Hematopoietic multipotent progenitor cell treated with erythropoietin and hydrocortisone succinate and interleukin-3 and kit ligand, for 8 days (in vitro differentiated cells): ENCODE results near the gene RGL3.
"Not testable (repeated sequence)": the region's sequence is repeated elsewhere in the genome, so short reads cannot be mapped to it uniquely, and the experiment has no call there.

ENCODE experiments used
- DNase-seq: peaks from one replicate; pipeline ENCODE4 v3.0.0-alpha.2; 2015

Gene RGL3

DNA sequence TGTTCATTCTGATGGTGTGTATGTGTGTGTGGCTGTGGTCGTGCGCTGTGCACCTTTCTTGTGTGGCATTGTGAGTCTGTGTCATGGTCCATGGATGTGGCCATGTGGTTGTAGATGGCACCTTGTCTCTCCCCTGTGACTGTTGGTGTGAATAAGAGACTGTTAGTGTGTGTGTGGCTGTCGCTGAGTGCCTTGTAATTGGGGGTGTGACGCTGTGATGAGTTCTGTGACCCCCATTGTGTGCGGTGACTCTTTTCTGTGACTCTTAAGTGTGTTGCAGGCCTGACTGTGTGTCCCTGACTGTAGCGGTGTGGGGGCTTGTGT lies 63.1 kb downstream of the RGL3 start:
- DNase-seq = no peak

DNA sequence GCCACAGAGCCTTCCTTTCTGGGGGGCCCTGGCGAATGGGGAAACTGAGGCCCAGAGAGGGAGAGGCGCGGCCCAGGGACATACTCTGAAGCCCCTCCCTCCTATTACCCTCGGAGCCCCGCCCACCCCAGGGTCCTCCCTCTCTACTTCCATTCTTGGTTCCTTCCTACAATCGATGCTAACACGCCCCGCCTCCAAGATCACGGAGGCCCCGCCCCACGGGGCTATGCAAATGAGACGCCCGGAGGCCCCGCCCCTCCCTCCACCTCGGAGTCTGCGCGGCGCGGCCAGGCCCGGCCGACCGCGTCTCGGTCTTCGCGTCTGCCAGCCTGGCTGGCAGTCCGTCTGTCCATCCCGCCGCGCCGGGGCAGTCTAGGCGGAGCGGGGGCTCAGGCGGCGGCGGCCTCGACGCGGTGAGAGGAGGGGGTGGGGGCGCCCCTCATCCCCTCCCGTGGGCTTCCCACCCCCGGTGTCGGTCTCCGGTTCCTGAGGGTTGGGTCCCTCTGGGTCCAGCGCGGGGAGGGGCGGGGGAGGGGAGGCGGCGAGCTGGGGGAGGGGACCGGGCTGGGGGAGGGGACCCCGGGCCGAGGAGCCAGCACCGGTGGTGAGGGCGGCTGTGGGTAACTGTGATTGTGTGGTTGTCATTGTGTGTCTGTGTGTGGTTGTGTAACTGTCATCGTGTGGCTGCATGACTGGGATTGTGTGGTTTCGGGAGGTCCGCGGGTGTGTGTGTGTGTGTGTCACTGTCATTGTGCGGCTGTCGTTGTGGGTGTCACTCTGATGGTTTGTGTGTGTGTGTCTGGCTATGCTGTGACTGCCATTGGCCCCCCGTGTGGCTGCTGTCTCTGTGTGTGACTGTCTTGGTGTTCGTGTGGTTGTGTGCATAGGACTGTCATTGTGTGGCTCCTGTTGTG lies 63.7 kb downstream of the RGL3 start, which contains the start of gene PLPPR2:
PLPPR2 (plus strand) TSS at position 273 of the 914 bp plus-strand sequence. CDS start 2,242 bp downstream, outside the sequence.
- DNase-seq = peak; percentile 85

DNA sequence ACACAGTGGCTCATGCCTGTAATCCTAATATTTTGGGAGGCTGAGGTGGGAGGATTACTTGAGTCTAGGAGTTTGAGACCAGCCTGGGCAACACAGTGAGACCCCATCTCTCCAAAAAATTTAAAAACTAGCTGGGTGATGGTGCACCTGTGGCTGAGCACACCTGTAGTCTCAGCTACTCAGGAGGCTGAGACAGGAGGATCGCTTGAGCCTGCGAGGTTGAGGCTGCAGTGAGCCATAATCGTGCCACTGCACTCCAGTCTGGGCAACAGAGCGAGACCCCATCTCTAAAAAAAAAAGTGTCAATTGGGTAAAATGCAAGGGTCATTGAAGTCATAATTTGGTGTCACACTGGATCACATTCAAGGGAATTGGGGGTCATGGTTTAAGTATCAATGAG lies 65.0 kb downstream of the RGL3 start:
- DNase-seq = not testable (repeated sequence)

DNA sequence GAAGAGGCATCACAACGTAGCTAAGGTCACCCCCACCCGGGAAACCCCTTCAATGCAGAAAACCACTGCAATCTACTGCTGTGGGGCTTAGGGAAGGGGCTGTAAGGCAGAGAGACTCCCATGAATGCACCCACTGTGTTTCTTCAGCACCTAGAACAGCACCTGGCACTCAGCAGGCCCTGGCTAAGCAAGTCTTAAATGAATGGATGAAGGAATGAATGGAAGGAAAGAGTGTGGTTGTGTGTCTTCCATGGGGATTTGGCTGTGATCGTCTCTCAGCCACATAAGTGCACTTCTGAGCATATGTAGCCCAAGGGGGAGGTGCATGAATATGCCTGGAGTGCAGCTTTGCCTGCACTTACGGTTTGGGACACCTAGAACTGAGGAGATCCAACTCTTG lies 69.9 kb downstream of the RGL3 start:
- DNase-seq = no peak

DNA sequence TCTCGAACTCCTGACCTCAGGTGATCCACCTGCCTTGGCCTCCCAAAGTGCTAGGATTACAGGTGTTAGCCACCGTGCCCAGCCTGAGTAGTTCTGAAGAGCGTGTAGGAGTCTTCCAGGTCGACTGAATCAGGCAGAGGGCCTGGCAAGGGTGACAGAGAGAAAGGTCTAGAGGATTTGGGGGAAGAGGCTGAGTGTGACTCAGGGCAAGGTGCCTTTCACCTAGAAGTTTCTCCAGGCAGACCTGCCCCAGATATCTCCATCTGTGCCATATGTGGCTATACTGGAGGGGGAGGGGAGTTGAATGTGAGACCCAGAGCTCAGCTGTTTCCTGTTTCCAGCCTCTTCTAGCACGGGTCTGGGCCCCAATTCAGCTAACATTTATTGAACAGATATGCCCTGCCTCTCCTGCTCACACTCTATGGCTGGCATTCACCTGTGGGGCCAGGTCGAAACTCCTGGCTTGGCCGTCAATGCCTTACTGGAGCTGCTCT lies 71.5 kb downstream of the RGL3 start:
- no peak for DNase-seq

DNA sequence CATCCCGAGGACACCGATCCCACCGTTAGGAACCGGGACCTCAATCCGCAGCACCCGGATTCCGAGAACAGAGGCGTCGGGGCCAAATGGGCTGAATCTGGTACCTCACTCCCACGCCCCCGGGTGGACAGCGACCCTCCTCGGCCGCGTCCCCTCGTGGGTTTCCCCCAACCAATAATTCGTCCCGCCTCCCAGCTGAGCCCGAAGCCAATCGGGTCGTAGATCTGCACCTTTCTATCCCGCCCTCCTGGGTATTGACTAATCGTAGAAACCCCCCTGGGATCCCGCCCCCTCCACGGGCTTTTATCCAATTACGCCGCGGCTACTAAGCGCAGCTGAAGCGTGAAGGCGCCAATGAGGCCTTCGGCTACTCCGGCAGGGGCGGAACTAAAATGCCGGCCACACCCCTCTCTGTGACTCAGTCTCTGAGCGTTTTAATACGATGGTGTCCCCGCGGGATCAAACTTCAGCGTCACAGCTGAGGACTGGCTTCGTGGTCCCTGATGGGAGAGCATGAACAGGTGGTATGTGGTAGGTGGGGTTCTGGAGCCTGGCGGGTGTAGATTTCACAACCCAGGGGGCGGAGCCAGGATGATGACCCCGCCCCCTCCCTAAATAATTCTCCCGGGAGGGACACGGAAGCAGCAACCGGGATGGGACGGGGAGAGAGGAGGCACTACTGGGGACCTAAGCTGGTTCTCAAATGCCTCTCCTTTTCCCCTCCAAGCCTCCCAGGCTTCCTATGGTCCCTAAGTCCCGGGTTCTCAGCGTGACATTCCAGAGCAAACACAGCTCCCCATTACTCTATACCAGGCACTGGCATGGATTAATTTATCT lies 72.8 kb downstream of the RGL3 start, which contains the start of the genes CCDC159 and TMEM205:
CCDC159 (plus strand) TSS at position 416 of the 837 bp plus-strand sequence; CDS start at position 504, 88 bp downstream.
TMEM205 (minus strand) TSS at position 165 of the 837 bp plus-strand sequence. CDS start 649 bp downstream, outside the sequence.
- peak; percentile 99 for DNase-seq

DNA sequence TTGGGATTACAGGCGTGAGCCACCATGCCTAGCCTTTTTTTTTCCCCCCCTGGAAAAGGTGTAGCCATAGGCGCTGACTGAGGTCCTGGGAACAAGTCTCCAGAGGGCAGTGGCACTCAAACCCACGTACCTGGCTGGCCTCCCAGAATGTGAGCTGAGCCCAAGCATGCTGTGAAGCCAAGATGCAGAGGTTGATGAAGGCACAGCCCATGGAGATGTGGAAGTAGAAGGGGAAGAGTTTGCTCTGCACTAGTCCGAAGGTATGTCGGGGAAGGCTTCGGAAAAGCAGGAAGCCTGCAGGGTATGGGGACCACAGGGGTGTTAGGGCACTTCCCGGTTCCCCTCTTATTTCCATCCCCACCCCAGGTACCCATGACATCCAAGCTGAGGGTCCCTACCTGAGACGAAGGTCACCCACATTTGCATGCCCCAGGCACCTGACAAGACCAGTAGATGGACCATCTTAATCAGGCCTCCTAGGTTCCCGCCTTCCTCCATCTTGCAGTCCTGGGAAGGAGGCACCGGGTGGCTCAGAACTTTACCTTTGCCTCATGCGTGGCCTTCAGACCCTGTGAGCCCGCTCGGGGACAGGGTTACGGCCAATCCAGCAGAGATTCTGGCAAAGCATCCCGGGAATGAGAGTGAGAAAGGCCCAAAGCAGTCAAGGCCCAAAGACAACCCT lies 73.9 kb downstream of the RGL3 start:
- DNase-seq = peak; percentile 4
